Epithelial cell of prostate (primary cell): Measurements from ENCODE around the gene SH3BP2.

Experiments
- DNase-seq: peaks from one replicate; pipeline ENCODE4 v3.0.0-alpha.2; 2011; ENCODE audit warnings: low read depth, low spot score
- H3K27ac ChIP-seq: fragments of 450-650 bp; 2 replicates; pipeline ENCODE4 v1.5.1; 2017; ENCODE audit warnings: mild to moderate bottlenecking

The SH3BP2 gene

GRCh38 chr4:2816401-2816954, 23.6 kb downstream of the SH3BP2 start:
- H3K27ac ChIP-seq, result no peak overlapping the region
- no peak for DNase-seq

- H3K27ac ChIP-seq, result no peak overlapping the region
- DNase-seq, result no peak
Measured at GRCh38 chr4:2817137-2817536, 24.3 kb downstream of the SH3BP2 start.

GRCh38 chr4:2817701-2818350, 24.9 kb downstream of the SH3BP2 start:
- DNase-seq, result no peak
- no peak overlapping the region for H3K27ac ChIP-seq

DNA sequence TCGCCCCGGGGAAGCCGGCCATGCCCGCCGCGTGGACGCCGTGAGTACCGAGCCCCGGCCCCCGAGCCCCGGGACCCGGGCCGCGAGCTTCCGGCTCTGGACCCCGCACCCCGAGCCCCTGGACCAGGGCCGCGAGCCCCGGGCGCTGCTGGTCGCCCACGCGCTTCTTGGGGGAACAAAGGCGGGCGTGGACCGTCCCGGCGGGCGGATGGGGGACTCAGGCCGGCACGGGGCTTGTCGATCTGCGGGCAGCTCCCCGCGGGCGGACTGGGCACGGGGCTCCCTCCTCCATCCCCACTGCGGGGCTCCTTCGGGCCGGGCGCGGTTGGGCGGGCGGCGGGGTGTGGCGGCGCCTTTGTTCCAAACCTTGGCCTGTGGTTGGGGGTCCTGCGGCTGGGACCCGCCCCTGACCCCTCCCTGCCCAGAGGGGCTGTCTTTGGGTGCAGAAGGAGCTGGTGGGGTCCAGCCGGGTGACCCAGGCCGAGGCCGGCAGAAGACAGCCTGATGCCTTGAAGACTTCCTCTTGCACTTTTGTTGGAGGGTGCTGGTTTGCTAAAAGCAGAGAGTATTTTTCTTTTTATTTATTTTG, 25.6 kb downstream of the SH3BP2 start:
- H3K27ac ChIP-seq, result no peak overlapping the region
- DNase-seq, result no peak

- no peak for DNase-seq
Measured at GRCh38 chr4:2819244-2820215, 26.6 kb downstream of the SH3BP2 start.

GRCh38 chr4:2820216-2820982, 27.5 kb downstream of the SH3BP2 start:
- DNase-seq, result no peak
- H3K27ac ChIP-seq, result no peak overlapping the region

More at GRCh38 chr4:2819244-2820215, 26.6 kb downstream of the SH3BP2 start:
- H3K27ac ChIP-seq, result no peak overlapping the region

DNA sequence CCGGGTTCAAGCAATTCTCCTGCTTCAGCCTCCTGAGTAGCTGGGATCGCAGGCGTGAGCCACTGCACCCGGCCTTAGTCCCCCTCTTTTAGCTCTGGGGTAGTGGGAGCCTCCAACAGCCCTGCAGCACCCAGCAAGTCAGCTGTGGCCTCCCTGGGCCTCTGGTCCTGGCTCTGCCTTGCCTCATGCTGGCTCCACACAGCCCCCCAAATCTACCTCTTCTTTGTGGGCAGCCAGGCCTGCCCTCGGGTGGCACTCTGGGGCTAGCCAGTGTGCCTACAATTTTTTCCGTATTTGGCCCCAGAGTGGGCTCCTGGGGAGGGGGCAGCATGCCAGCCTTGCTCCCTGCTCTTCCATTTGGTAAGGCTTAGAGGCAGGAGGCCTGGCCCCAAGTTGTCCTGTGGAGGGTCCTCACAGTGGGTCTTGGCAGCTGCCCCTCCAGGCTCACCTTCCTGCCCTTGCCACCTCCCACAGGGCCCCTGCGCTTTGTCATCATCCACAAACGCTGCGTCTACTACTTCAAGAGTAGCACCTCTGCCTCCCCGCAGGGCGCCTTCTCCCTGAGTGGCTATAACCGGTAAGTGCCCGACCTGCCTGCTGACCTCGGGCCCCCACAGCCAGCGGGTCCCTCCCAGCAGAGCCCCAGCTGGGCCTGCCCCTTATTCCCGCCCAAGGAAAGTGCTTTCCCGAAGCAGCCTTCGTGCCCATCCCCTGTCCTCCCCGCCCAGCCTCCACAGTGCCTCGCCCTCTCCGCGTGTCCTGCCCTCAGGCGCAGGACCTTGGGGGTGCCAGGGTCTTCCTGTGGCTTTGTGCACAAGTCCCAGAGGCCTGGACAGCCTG, 29.8 kb downstream of the SH3BP2 start:
- DNase-seq, result no peak
- H3K27ac ChIP-seq, result no peak overlapping the region

DNA sequence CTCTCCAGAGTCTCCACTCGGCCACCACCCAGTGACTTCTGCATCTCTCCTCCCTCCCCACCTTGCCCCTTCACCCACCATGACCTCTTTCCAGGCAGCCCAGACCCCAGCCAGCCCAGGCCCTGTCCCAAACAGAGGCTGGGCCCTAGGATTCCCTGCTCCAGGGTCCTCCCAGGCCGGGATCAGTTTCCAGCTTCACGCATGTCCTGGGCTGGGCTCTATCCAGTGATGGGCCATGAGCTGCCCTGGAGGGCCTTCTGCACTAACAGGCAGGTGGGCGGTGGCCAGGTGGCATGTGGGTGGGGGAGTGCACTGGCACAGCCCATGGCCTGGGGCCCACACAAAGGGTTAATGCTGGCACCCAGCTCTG, 30.4 kb downstream of the SH3BP2 start:
- no peak for DNase-seq
- no peak overlapping the region for H3K27ac ChIP-seq

DNA sequence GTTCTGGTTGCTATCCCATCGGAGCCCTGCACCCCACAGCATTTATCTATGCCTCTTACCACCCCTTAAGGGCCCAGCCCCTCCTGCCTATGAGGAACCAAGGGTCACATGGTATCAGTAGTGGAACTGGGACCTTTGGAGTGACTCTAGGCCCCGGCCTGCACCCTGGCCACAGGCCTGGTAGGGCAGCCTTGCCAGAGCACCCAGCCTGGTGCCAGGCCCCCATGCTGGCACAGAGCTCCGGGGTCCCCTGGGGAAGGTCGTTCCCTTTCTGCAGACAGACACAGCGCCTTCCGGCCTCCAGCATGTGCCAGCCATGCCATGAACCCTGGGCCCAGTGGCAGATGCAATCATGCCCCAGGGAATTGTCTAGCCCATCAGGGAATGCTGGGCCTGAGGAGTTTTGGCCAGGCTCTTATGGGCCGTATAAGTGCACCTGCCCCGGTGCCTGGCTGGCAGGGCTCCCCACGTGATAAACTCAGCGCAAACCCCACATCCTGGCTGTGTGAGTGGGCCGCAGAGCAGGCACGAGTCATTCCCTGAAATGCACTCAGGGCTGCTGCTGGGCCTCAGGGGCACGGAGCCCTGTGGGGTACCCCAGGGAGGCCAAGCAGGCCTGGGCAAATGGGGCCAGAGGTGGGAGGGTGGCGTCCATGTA, 30.9 kb downstream of the SH3BP2 start:
- DNase-seq, result no peak
- H3K27ac ChIP-seq, result no peak overlapping the region

GRCh38 chr4:2824329-2824835, 31.5 kb downstream of the SH3BP2 start:
- H3K27ac ChIP-seq, result no peak overlapping the region
- DNase-seq, result no peak

- no peak for DNase-seq
- H3K27ac ChIP-seq, result no peak overlapping the region
Measured at GRCh38 chr4:2824836-2825381, 32.0 kb downstream of the SH3BP2 start.

GRCh38 chr4:2825740-2826139, 32.9 kb downstream of the SH3BP2 start:
- H3K27ac ChIP-seq, result no peak overlapping the region
- DNase-seq, result no peak

GRCh38 chr4:2827071-2827873, 34.4 kb downstream of the SH3BP2 start:
- no peak overlapping the region for H3K27ac ChIP-seq
- no peak for DNase-seq

DNA sequence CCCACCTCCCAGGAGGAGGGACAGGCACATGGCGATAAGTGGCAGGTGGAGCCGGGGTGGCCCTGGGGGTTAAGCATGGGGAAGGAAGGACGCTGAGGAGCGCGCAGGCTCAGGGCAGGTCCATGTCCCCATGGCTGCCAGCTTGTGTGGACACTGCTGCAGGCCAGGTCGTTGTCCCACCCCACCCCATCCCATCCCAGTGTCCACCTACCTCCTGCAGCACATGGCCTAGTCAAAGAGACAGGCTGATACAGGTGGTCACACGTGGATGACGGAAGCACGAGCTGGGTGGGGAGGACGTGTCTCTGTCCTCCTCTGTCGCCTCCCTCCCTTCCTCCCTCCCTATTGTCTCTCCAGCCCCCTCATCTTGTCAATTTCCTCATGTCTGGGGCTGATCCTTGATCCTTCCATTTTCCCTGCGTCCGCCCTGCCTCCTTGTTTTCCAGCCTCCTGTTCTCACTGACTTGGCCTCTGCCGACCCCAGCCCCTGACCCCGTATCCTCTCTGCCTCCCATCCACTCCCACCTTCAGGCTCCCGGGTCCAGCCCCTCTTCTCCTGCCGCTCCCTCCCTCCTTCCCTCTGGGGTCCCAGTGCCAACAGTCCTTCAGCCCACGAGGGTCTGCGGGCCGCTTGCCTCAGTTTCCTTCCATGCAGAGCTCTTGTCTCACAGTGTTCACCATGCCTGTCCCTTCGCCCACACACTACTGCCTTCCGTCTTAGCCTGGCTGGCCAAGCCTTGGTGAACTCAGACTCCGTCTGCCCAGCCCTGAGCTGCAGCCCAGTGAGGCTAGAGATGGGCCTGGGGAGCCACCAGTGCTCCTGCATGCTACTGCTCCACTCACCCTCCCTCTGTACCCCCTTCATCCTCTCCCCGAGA, 35.2 kb downstream of the SH3BP2 start:
- no peak for DNase-seq
- no peak overlapping the region for H3K27ac ChIP-seq

DNA sequence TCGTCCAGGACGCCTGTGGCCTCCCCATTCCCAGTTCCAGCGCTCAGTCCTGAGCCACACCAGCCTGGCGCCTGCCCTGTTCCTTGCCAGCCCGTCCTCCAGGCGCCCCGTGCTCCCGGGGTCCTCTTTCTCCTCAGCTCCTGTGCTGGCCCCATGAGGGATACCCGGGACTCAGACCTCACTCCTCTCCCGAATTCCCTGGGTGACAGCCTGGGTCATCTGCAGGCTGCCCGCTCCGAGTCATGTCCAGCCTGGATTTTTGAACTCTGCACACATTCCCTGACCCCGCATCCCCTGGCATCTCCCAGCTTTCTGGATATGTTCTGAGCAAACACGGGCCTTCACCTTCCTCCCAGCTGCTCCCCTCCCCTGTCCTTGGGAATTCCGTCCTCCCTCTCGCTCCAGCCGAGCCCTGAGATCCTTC, 35.9 kb downstream of the SH3BP2 start:
- DNase-seq, result no peak

DNA sequence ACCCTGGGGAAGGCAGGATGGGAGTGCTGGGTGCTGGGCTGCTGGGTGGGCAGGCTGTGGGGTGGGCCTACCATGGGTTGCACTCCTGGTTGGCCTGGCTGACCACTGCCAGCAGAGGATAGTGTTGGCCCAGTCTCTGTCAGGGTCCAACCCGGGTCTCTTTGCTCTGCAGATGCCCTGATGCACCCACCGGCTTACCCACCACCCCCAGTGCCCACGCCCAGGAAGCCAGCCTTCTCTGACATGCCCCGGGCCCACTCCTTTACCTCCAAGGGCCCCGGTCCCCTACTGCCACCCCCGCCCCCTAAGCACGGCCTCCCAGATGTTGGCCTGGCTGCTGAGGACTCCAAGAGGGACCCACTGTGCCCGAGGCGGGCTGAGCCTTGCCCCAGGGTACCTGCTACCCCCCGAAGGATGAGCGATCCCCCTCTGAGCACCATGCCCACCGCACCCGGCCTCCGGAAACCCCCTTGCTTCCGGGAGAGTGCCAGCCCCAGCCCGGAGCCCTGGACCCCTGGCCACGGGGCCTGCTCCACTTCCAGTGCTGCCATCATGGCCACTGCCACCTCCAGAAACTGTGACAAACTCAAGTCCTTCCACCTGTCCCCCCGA, 36.5 kb downstream of the SH3BP2 start:
- no peak for DNase-seq

More for the DNA sequence above, 35.9 kb downstream of the SH3BP2 start:
- no peak overlapping the region for H3K27ac ChIP-seq

More for the DNA sequence above, 36.5 kb downstream of the SH3BP2 start:
- H3K27ac ChIP-seq, result no peak overlapping the region
